ENCODE results near the gene CLASP2. TPM values are rescaled to one million over a fixed set of nuclear protein-coding genes. Genes with fewer than 3 reads are reported as not detected.

Gene CLASP2
- total RNA-seq, 4 donors from 2014 or later: 38.4 to 53.2 (median 43.1) TPM

DNA sequence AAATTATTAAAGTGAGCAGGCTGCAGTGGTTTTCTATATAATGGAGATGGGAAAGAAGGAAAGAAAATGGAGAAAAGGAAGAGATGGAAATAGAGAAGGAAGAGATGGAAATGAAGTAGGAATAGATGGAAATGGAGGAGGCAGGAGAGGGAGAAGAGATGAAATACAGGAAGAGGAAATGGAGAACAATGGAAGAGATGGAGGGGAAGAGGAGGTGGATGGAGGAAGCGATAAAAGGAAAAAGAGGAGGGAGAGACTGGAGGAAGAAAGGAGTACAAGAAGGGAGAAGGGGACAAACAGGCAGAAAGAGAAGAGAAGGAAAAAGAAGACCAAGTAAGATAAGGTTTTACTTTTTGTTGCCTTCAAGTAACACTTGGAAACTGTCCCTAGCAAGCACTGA, 67.6 kb downstream of the CLASP2 start:
- 87% methylated on average over 1 of the region's 1 CpG for WGBS
- TF ChIP-seq EP300 (IDR thresholded peaks at IDR 0.05) (no peak), POLR2AphosphoS5 (IDR thresholded peaks at IDR 0.05) (no peak), POLR2A (IDR thresholded peaks at IDR 0.05; ENCODE audit: low read depth) (no peak)
- TF ChIP-seq, protein P1, sequence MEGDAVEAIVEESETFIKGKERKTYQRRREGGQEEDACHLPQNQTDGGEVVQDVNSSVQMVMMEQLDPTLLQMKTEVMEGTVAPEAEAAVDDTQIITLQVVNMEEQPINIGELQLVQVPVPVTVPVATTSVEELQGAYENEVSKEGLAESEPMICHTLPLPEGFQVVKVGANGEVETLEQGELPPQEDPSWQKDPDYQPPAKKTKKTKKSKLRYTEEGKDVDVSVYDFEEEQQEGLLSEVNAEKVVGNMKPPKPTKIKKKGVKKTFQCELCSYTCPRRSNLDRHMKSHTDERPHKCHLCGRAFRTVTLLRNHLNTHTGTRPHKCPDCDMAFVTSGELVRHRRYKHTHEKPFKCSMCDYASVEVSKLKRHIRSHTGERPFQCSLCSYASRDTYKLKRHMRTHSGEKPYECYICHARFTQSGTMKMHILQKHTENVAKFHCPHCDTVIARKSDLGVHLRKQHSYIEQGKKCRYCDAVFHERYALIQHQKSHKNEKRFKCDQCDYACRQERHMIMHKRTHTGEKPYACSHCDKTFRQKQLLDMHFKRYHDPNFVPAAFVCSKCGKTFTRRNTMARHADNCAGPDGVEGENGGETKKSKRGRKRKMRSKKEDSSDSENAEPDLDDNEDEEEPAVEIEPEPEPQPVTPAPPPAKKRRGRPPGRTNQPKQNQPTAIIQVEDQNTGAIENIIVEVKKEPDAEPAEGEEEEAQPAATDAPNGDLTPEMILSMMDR (IDR thresholded peaks at IDR 0.05): no peak
- Histone ChIP-seq H3K4me3 (no peak overlapping the region), H3K36me3 (no peaks in the 10 kb centered on the region), H3K4me1 (peaks cover 10 to 23% (median 14%) of the 10 kb centered on the region in 4 donors), H3K9me3 (no peaks in the 10 kb centered on the region), H3K27ac (replicated peaks in 1 of 4) (no peak overlapping the region), H3K27me3 (no peaks in the 10 kb centered on the region)
- DNase-seq (ENCODE audit: extremely low spot score): no peak
- intact Hi-C loops (cut with DNase I): no loop called here

DNA sequence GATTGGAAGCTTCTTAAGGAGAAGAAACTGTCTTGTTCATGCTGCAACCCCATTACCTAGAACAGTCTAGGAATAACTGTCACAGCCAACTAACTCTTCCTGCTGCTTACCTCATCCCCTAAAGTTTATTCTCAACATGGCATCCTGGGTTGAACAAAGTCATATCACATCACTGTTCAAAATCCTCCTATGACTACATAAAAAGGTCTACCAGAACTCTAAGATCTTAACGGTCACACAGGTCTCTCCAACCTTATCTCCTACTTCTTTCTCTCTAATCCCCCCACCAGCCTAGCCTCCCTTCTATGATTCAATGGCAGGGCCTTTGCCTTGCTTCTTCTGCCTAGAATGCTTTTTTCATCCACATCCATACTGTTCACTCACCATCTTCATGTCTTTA, 69.3 kb downstream of the CLASP2 start:
- no peak for DNase-seq (ENCODE audit: extremely low spot score)
- TF ChIP-seq POLR2AphosphoS5 (IDR thresholded peaks at IDR 0.05) (no peak), POLR2A (IDR thresholded peaks at IDR 0.05; ENCODE audit: low read depth) (no peak), EP300 (IDR thresholded peaks at IDR 0.05) (no peak)
- TF ChIP-seq, protein P1 (IDR thresholded peaks at IDR 0.05): no peak
- H3K27ac ChIP-seq (replicated peaks in 1 of 4): no peak overlapping the region
- H3K9me3 ChIP-seq: no peaks in the 10 kb centered on the region
- H3K4me1 ChIP-seq: peaks cover 12 to 30% (median 24%) of the 10 kb centered on the region in 4 donors
- no peak overlapping the region for H3K4me3 ChIP-seq
- 94% methylated on average over 1 of the region's 1 CpG for WGBS
- intact Hi-C loops (cut with DNase I): no loop called here
- H3K27me3 ChIP-seq: no peaks in the 10 kb centered on the region
- no peaks in the 10 kb centered on the region for H3K36me3 ChIP-seq

DNA sequence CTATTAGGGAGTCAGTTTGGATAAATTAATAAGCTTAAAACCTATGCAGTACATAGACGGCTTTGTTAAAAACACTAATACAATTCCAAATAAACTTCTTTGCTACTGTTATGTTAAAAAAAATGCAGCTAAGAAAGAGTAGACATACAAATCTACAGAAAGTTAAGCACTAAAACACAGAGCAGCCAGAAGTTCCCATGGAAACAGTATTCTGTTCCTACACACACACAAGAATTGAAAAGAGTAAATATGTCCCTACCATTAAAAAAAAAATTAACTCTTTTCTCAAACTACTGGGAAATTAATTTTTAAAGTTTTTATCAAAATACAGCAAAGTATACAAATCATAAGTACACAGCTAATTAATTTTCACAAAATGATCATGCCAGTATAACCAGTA, 71.6 kb downstream of the CLASP2 start:
- Histone ChIP-seq H3K27me3 (no peaks in the 10 kb centered on the region), H3K4me1 (peaks cover 9 to 17% (median 14%) of the 10 kb centered on the region in 4 donors), H3K36me3 (no peaks in the 10 kb centered on the region), H3K9me3 (no peaks in the 10 kb centered on the region), H3K27ac (replicated peaks in 1 of 4) (no peak overlapping the region), H3K4me3 (no peak overlapping the region)
- 64% methylated on average over 1 of the region's 1 CpG for WGBS
- no peak for DNase-seq (ENCODE audit: extremely low spot score)
- TF ChIP-seq EP300 (IDR thresholded peaks at IDR 0.05): no peak
- TF ChIP-seq, protein P1 (IDR thresholded peaks at IDR 0.05): no peak
- no peak for TF ChIP-seq POLR2A (IDR thresholded peaks at IDR 0.05; ENCODE audit: low read depth)
- TF ChIP-seq POLR2AphosphoS5 (IDR thresholded peaks at IDR 0.05): no peak
- intact Hi-C loops (cut with DNase I): no loop called here

DNA sequence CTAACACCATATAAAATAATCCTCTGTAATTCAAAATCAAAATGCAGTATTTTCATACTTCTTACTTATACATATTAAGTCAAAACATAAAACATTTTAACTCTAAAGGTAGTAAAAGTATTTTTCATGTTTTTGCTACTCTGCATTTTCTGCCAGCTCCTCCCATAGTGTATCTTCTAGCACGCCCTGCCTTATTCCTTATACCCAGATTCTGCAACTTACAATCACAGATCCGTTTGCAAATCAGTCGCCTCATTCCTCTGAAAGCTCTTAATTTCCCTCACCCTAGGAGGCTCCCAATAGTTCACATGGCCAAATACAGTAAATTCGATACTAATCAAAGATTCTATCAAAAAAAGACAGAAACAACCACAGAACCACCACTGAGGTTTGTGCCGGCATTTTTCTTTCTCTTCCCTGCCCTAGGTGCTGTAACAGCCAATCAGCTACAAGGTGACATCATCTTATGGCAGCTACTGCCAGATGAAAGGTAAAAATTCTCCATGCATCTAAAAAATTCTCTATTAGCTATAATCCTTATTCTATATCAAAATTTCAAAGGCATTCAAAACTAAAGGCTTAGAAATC, 72.9 kb downstream of the CLASP2 start:
- Histone ChIP-seq H3K27me3 (no peaks in the 10 kb centered on the region), H3K9me3 (no peaks in the 10 kb centered on the region), H3K36me3 (no peaks in the 10 kb centered on the region), H3K4me1 (peaks cover 9 to 17% (median 14%) of the 10 kb centered on the region in 4 donors), H3K27ac (replicated peaks in 1 of 4) (peak overlapping the region in 1 of 4 donors; percentile 4), H3K4me3 (peak overlapping the region; percentile 40 to 50 (median 46))
- TF ChIP-seq EP300 (IDR thresholded peaks at IDR 0.05) (no peak), POLR2A (IDR thresholded peaks at IDR 0.05; ENCODE audit: low read depth) (no peak), POLR2AphosphoS5 (IDR thresholded peaks at IDR 0.05) (no peak)
- TF ChIP-seq, protein P1 (IDR thresholded peaks at IDR 0.05): no peak
- intact Hi-C loops (cut with DNase I): no loop called here
- WGBS: 61% methylated on average over 5 of the region's 5 CpGs
- no peak for DNase-seq (ENCODE audit: extremely low spot score)

DNA sequence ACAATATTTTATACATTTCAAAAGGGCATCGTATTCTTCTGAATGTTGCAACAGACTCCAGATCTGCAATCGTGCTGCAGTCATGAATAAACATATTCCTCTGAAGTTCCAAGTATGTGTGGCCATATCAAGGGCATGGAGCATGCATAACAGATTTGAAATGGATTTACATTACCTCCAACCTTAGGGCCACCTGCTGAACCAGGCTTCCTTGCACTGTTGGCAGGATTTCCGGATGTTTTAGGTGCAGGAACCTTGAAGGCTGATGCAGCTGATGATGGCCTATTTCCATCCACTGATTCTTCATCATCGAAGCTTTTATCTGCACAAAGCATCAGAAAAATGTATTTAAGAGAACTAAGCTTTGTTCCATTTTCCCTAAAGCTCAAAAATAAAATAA, 73.5 kb downstream of the CLASP2 start:
- Histone ChIP-seq H3K27me3 (no peaks in the 10 kb centered on the region), H3K4me1 (peaks cover 6 to 17% (median 14%) of the 10 kb centered on the region in 4 donors), H3K9me3 (no peaks in the 10 kb centered on the region), H3K36me3 (peaks cover 0 to 1% (median 0%) of the 10 kb centered on the region in 4 donors), H3K27ac (replicated peaks in 1 of 4) (no peak overlapping the region), H3K4me3 (peak overlapping the region in 2 of 4 donors; percentile 44 to 49)
- TF ChIP-seq EP300 (IDR thresholded peaks at IDR 0.05) (no peak), POLR2A (IDR thresholded peaks at IDR 0.05; ENCODE audit: low read depth) (no peak), POLR2AphosphoS5 (IDR thresholded peaks at IDR 0.05) (no peak)
- TF ChIP-seq, protein P1 (IDR thresholded peaks at IDR 0.05): no peak
- intact Hi-C loops (cut with DNase I): no loop called here
- DNase-seq (ENCODE audit: extremely low spot score): no peak
- WGBS: 80% methylated on average over 4 of the region's 4 CpGs

All from esophagus muscularis mucosa (tissue), 4 donors.